Mesenchymal stem cell (in vitro differentiated cells and primary cell): ENCODE data around the gene EML2.
A peak's percentile ranks its signal among the peaks of the same experiment; 100 is the strongest.
"Not testable (repeated sequence)": the region's sequence is repeated elsewhere in the genome, so short reads cannot be mapped to it uniquely, and the experiment has no call there.

Source experiments
- DNase-seq: peaks from one replicate; pipeline ENCODE4 v3.0.0-alpha.2; 2013
- H2AFZ ChIP-seq: one replicate; pipeline ENCODE4 v1.6.1; 2013; ENCODE audit warnings: low read depth, mild to moderate bottlenecking, control low read depth, inconsistent platforms, low read length, moderate library complexity
- H2AK5ac ChIP-seq: 2 replicates; pipeline ENCODE4 v1.6.1; 2013; ENCODE audit warnings: low read length, moderate library complexity, mild to moderate bottlenecking, inconsistent platforms; ENCODE audit not compliant: severe bottlenecking
- H2BK120ac ChIP-seq: one replicate; pipeline ENCODE4 v1.6.1; 2013; ENCODE audit warnings: low read depth, mild to moderate bottlenecking, inconsistent platforms, low read length, moderate library complexity
- H2BK12ac ChIP-seq, 2 experiments: one replicate each; pipeline ENCODE4 v1.6.1; 2013; ENCODE audit warnings: inconsistent platforms in 2 of 2, low read length in 2 of 2, mild to moderate bottlenecking in 2 of 2, moderate library complexity in 2 of 2, control low read depth in 1 of 2
- H2BK15ac ChIP-seq: one replicate; pipeline ENCODE4 v1.6.1; 2013; ENCODE audit warnings: mild to moderate bottlenecking, low read depth, inconsistent platforms; ENCODE audit not compliant: poor library complexity, severe bottlenecking
- H2BK5ac ChIP-seq: 2 replicates; pipeline ENCODE4 v1.6.1; 2013; ENCODE audit warnings: low read depth, mild to moderate bottlenecking, low read length, control low read depth, inconsistent platforms; ENCODE audit not compliant: poor library complexity, severe bottlenecking
- H3K14ac ChIP-seq, 2 experiments: one replicate each; pipeline ENCODE4 v1.6.1; 2013; ENCODE audit warnings: inconsistent platforms in 2 of 2, low read length in 2 of 2, control low read depth in 1 of 2, mild to moderate bottlenecking in 1 of 2, moderate library complexity in 1 of 2
- H3K18ac ChIP-seq, 2 experiments: one replicate each; pipeline ENCODE4 v1.6.1; 2013; ENCODE audit warnings: inconsistent platforms in 2 of 2, low read length in 2 of 2, control low read depth in 1 of 2, low read depth in 1 of 2, mild to moderate bottlenecking in 1 of 2
- H3K23ac ChIP-seq, 2 experiments: one replicate each; pipeline ENCODE4 v1.6.1; 2013; ENCODE audit warnings: inconsistent platforms in 2 of 2, low read length in 2 of 2, mild to moderate bottlenecking in 2 of 2, moderate library complexity in 2 of 2, control low read depth in 1 of 2
- H3K27ac ChIP-seq: 2 replicates; pipeline ENCODE4 v1.5.1; 2013; ENCODE audit warnings: mild to moderate bottlenecking, moderate library complexity, low read length, control low read depth, inconsistent platforms; ENCODE audit not compliant: poor library complexity, severe bottlenecking
- H3K27me3 ChIP-seq, 2 experiments: 2 replicates each; pipeline versions ENCODE4 v1.6.1 to v1.7.0; 2013; ENCODE audit warnings: low read length in 2 of 2, mild to moderate bottlenecking in 2 of 2, moderate library complexity in 2 of 2, control low read depth in 1 of 2, inconsistent platforms in 1 of 2; ENCODE audit not compliant: control insufficient read depth in 1 of 2, insufficient read depth in 1 of 2
- H3K36me3 ChIP-seq, 2 experiments: 2 replicates each; pipeline versions ENCODE4 v1.6.1 to v1.7.0; 2013; ENCODE audit warnings: low read length in 2 of 2, control low read depth in 1 of 2, inconsistent platforms in 1 of 2, low read depth in 1 of 2, mild to moderate bottlenecking in 1 of 2; ENCODE audit not compliant: insufficient read depth in 2 of 2, control insufficient read depth in 1 of 2
- H3K4ac ChIP-seq, 2 experiments: one replicate each; pipeline ENCODE4 v1.6.1; 2013; ENCODE audit warnings: inconsistent platforms in 2 of 2, low read length in 2 of 2, mild to moderate bottlenecking in 2 of 2, moderate library complexity in 2 of 2, control low read depth in 1 of 2, low read depth in 1 of 2
- H3K4me1 ChIP-seq: 2 replicates; pipeline ENCODE4 v1.6.1; 2013; ENCODE audit warnings: low read depth, low read length, control low read depth; ENCODE audit not compliant: control insufficient read depth, insufficient read depth
- H3K4me2 ChIP-seq: 2 replicates; pipeline ENCODE4 v1.6.1; 2013; ENCODE audit warnings: low read length, mild to moderate bottlenecking, inconsistent platforms; ENCODE audit not compliant: poor library complexity, severe bottlenecking
- H3K4me3 ChIP-seq, 2 experiments: 2 replicates each; pipeline versions ENCODE4 v1.5.1 to v1.7.0; 2013; ENCODE audit warnings: low read length in 2 of 2, mild to moderate bottlenecking in 2 of 2, control low read depth in 1 of 2, low read depth in 1 of 2; ENCODE audit not compliant: insufficient read depth in 1 of 2
- H3K79me1 ChIP-seq: replicated peaks from 2 replicates; pipeline ENCODE4 v1.6.1; 2013; ENCODE audit warnings: mild to moderate bottlenecking, control low read depth, low read length, inconsistent platforms; ENCODE audit not compliant: poor library complexity, severe bottlenecking
- H3K9ac ChIP-seq: 2 replicates; pipeline ENCODE4 v1.7.0; 2013; ENCODE audit warnings: mild to moderate bottlenecking, low read length, moderate library complexity
- H3K9me3 ChIP-seq: 2 replicates; pipeline ENCODE4 v1.7.0; 2013; ENCODE audit warnings: mild to moderate bottlenecking, low read length; ENCODE audit not compliant: control insufficient read depth
- H4K8ac ChIP-seq: one replicate; pipeline ENCODE4 v1.6.1; 2013; ENCODE audit warnings: inconsistent platforms, mild to moderate bottlenecking, low read length, moderate library complexity
- H4K91ac ChIP-seq: one replicate; pipeline ENCODE4 v1.6.1; 2013; ENCODE audit warnings: mild to moderate bottlenecking, low read length, inconsistent platforms
- WGBS: methylation state at CpG from one replicate; pipeline ENCODE4 v1.1.7; 2013; ENCODE audit warnings: mixed read lengths; 5-methylcytosine and 5-hydroxymethylcytosine counted together

Gene EML2

GRCh38 chr19:45615056-45615455 lies 24.1 kb downstream of the EML2 start:
- Histone ChIP-seq H3K4me1 (peaks cover 13% of the 10 kb centered on the region), H3K36me3 (peaks cover 59 to 70% of the 10 kb centered on the region in 2 experiments)
- not testable (repeated sequence) for H3K23ac ChIP-seq, H3K14ac ChIP-seq, DNase-seq, H4K8ac ChIP-seq, H3K79me1 ChIP-seq, H3K4ac ChIP-seq, H2AFZ ChIP-seq, H3K9me3 ChIP-seq, H2BK5ac ChIP-seq, H2BK12ac ChIP-seq, H2BK15ac ChIP-seq, H3K4me2 ChIP-seq, H3K4me3 ChIP-seq, H4K91ac ChIP-seq, H2BK120ac ChIP-seq, H3K27ac ChIP-seq, H3K27me3 ChIP-seq, H3K9ac ChIP-seq, H2AK5ac ChIP-seq, H3K18ac ChIP-seq
- 98% methylated on average over 8 of the region's 9 CpGs for WGBS

- 51% methylated on average over 10 of the region's 10 CpGs for WGBS
- Histone ChIP-seq H2BK5ac (no peak overlapping the region), H2AK5ac (no peak overlapping the region), H3K79me1 (peaks cover 3% of the 10 kb centered on the region), H3K27ac (peak overlapping the region; percentile 49), H2BK120ac (no peak overlapping the region), H3K9ac (peak overlapping the region; percentile 5), H3K18ac (peak overlapping the region in 1 of 2 experiments; percentile 6), H3K36me3 (peaks cover 57 to 70% of the 10 kb centered on the region in 2 experiments), H2AFZ (no peak overlapping the region), H3K27me3 (no peaks in the 10 kb centered on the region), H4K8ac (no peak overlapping the region), H3K4me3 (peak overlapping the region in 1 of 2 experiments; percentile 33), H3K4me2 (no peak overlapping the region), H4K91ac (peak overlapping the region; percentile 64), H3K4me1 (peaks cover 13% of the 10 kb centered on the region), H3K23ac (no peak overlapping the region), H3K9me3 (no peaks in the 10 kb centered on the region), H2BK15ac (no peak overlapping the region), H3K14ac (no peak overlapping the region), H2BK12ac (no peak overlapping the region), H3K4ac (no peak overlapping the region)
- peak; percentile 96 for DNase-seq
Measured at GRCh38 chr19:45613926-45614725, 25.1 kb downstream of the EML2 start.

- H3K36me3 ChIP-seq: peaks cover 39 to 45% of the 10 kb centered on the region in 2 experiments
- no peak overlapping the region for H3K27ac ChIP-seq
- no peak overlapping the region for H2BK5ac ChIP-seq
- no peaks in the 10 kb centered on the region for H3K79me1 ChIP-seq
- no peaks in the 10 kb centered on the region for H3K27me3 ChIP-seq
- no peak overlapping the region for H3K9ac ChIP-seq
- DNase-seq: no peak
- H3K18ac ChIP-seq: no peak overlapping the region
- no peak overlapping the region for H2BK12ac ChIP-seq
- H3K14ac ChIP-seq: no peak overlapping the region
- no peak overlapping the region for H3K4me2 ChIP-seq
- no peak overlapping the region for H2AFZ ChIP-seq
- H4K8ac ChIP-seq: no peak overlapping the region
- H2BK15ac ChIP-seq: no peak overlapping the region
- no peaks in the 10 kb centered on the region for H3K9me3 ChIP-seq
- H3K4me1 ChIP-seq: peaks cover 9% of the 10 kb centered on the region
- no peak overlapping the region for H3K4me3 ChIP-seq
- no peak overlapping the region for H2AK5ac ChIP-seq
- H2BK120ac ChIP-seq: no peak overlapping the region
- no peak overlapping the region for H4K91ac ChIP-seq
- H3K23ac ChIP-seq: no peak overlapping the region
- WGBS: 97% methylated on average over 6 of the region's 6 CpGs
- no peak overlapping the region for H3K4ac ChIP-seq
Measured at GRCh38 chr19:45608948-45609347, 30.2 kb downstream of the EML2 start.

- WGBS: 14% methylated on average over 27 of the region's 28 CpGs
- H3K18ac ChIP-seq: peak overlapping the region; percentile 45 to 84
- H2AFZ ChIP-seq: peak overlapping the region; percentile 66
- H2BK120ac ChIP-seq: no peak overlapping the region
- H3K4me3 ChIP-seq: peak overlapping the region; percentile 21 to 74
- peak overlapping the region; percentile 95 for H4K8ac ChIP-seq
- no peaks in the 10 kb centered on the region for H3K79me1 ChIP-seq
- H3K4me2 ChIP-seq: peak overlapping the region; percentile 75
- peak; percentile 82 for DNase-seq
- H3K27me3 ChIP-seq: peaks cover 10 to 12% of the 10 kb centered on the region in 2 experiments
- no peak overlapping the region for H3K23ac ChIP-seq
- no peak overlapping the region for H3K27ac ChIP-seq
- H3K36me3 ChIP-seq: peaks cover 26 to 29% of the 10 kb centered on the region in 2 experiments
- H2BK12ac ChIP-seq: peak overlapping the region; percentile 57 to 70
- H2BK15ac ChIP-seq: peak overlapping the region; percentile 71
- peak overlapping the region; percentile 77 for H3K9ac ChIP-seq
- peak overlapping the region in 1 of 2 experiments; percentile 26 for H3K14ac ChIP-seq
- H2AK5ac ChIP-seq: peak overlapping the region; percentile 13
- H4K91ac ChIP-seq: peak overlapping the region; percentile 81
- H3K9me3 ChIP-seq: no peaks in the 10 kb centered on the region
- no peak overlapping the region for H2BK5ac ChIP-seq
- H3K4me1 ChIP-seq: peaks cover 6% of the 10 kb centered on the region
- H3K4ac ChIP-seq: peak overlapping the region; percentile 47 to 63
Measured at GRCh38 chr19:45607071-45608029, 31.8 kb downstream of the EML2 start.
